Peyer's patch (tissue), 4 donors: ENCODE measurements around the gene CYB5R3. TPM values are rescaled to one million over a fixed set of nuclear protein-coding genes. Genes with fewer than 3 reads are reported as not detected.
"Not testable (repeated sequence)": the region's sequence is repeated elsewhere in the genome, so short reads cannot be mapped to it uniquely, and the experiment has no call there.

Experiments used
- DNase-seq, 3 donors: peaks; one replicate each; pipeline ENCODE4 v3.0.0-alpha.2; 2017 to 2019
- H3K27ac ChIP-seq, 4 donors: fragments of 200-600 bp; sonication (generic); one replicate each; pipeline ENCODE4 v1.5.1; 2016 to 2019
- H3K27me3 ChIP-seq, 2 donors: fragments of 200-600 bp; sonication (generic); one replicate each; pipeline ENCODE4 v1.5.1; 2019
- H3K36me3 ChIP-seq, 3 donors: fragments of 200-600 bp; sonication (generic); one replicate each; pipeline ENCODE4 v1.5.1; 2016 to 2019
- H3K4me1 ChIP-seq, 4 donors: fragments of 200-600 bp; sonication (generic); one replicate each; pipeline ENCODE4 v1.5.1; 2016 to 2019
- H3K4me3 ChIP-seq, 4 donors: fragments of 200-600 bp; sonication (generic); 1 replicate in 3 of 4; 2 replicates in 1 of 4; pipeline ENCODE4 v1.5.1; 2016 to 2019; ENCODE audit warnings: mild to moderate bottlenecking in 1 of 4
- H3K9me3 ChIP-seq, 4 donors: fragments of 200-600 bp; sonication (generic); one replicate each; pipeline ENCODE4 v1.5.1; 2016 to 2019; ENCODE audit warnings: mild to moderate bottlenecking in 1 of 4
- CTCF ChIP-seq, 6 experiments: fragments of 450-650 bp in 4 of 6; fragments of 200-600 bp in 2 of 6; sonication (generic) in 1 of 6; IDR thresholded peaks; one replicate each; pipeline ENCODE4 v1.5.1; 2017 to 2019; ENCODE audit warnings: antibody characterized with exemption in 6 of 6, mild to moderate bottlenecking in 3 of 6, moderate library complexity in 1 of 6
- POLR2A ChIP-seq, 2 donors: fragments of 450-650 bp; IDR thresholded peaks; one replicate each; pipeline ENCODE4 v1.5.1; 2017; ENCODE audit warnings: antibody characterized with exemption in 2 of 2, mild to moderate bottlenecking in 2 of 2, moderate library complexity in 2 of 2
- total RNA-seq, 4 donors: library from RNA; depleted of rRNA; stranded (reverse); fragments of >200 nt; gene quantifications; one replicate each; pipeline ENCODE4 v1.1.0, GENCODE V29; 2016

Gene CYB5R3
- total RNA-seq, 4 donors from 2014 or later = 59.4 to 147 (median 117) TPM

DNA sequence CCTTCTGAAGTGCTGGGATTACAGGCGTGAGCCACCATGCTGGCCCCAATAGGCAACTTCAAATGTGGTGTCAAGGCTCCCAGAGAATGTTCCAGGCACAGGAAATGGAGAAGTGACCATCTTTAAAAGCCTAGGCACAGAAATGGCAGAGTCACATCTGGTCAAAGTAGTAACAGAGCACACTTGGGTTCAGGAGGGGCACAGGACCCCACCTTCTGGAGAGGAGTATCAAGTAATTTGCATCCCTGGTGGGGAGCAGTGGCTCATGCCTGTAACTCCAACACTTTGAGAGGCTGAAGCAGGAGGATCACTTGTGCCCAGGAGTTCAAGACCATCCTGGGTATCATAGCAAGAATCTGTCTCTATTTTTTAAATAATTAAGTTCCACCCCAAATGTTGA lies 66.2 kb downstream of the CYB5R3 start:
- no peaks in the 10 kb centered on the region for H3K27me3 ChIP-seq
- peaks cover 0 to 55% (median 0%) of the 10 kb centered on the region in 3 donors for H3K36me3 ChIP-seq
- peaks cover 0 to 8% (median 0%) of the 10 kb centered on the region in 4 donors for H3K4me1 ChIP-seq
- DNase-seq = no peak
- H3K9me3 ChIP-seq = no peaks in the 10 kb centered on the region
- H3K4me3 ChIP-seq = no peak overlapping the region
- no peak overlapping the region for H3K27ac ChIP-seq
- TF ChIP-seq POLR2A (IDR thresholded peaks at IDR 0.05) (no peak), CTCF (IDR thresholded peaks at IDR 0.05) (no peak)

- DNase-seq = peak; percentile 84 to 89 (median 86)
- Histone ChIP-seq H3K36me3 (peaks cover 0 to 54% (median 0%) of the 10 kb centered on the region in 3 donors), H3K27ac (peak overlapping the region; percentile 24 to 89 (median 64)), H3K4me3 (peak overlapping the region; percentile 73 to 92 (median 80)), H3K27me3 (no peaks in the 10 kb centered on the region), H3K9me3 (no peaks in the 10 kb centered on the region), H3K4me1 (peaks cover 0 to 8% (median 0%) of the 10 kb centered on the region in 4 donors)
- TF ChIP-seq POLR2A (IDR thresholded peaks at IDR 0.05) (no peak), CTCF (IDR thresholded peaks at IDR 0.05) (no peak)
These were observed 67.2 kb downstream of the CYB5R3 start for GRCh38 chr22:42581762-42582716.

- H3K4me1 ChIP-seq, H3K27me3 ChIP-seq, DNase-seq, H3K9me3 ChIP-seq: not testable (repeated sequence)
- H3K36me3 ChIP-seq = peaks cover 0 to 49% (median 0%) of the 10 kb centered on the region in 3 donors
- H3K27ac ChIP-seq = peak overlapping the region; percentile 24 to 89 (median 64)
- peak overlapping the region; percentile 73 to 92 (median 80) for H3K4me3 ChIP-seq
These were observed 67.9 kb downstream of the CYB5R3 start for GRCh38 chr22:42581194-42581761.

GRCh38 chr22:42580040-42580439 lies 69.2 kb downstream of the CYB5R3 start:
- H3K36me3 ChIP-seq = peaks cover 0 to 44% (median 0%) of the 10 kb centered on the region in 3 donors
- not testable (repeated sequence) for H3K4me1 ChIP-seq, H3K9me3 ChIP-seq, H3K27ac ChIP-seq, H3K4me3 ChIP-seq, DNase-seq, H3K27me3 ChIP-seq

- Histone ChIP-seq H3K27me3 (no peaks in the 10 kb centered on the region), H3K27ac (no peak overlapping the region), H3K9me3 (no peaks in the 10 kb centered on the region), H3K4me3 (no peak overlapping the region), H3K4me1 (peaks cover 0 to 8% (median 0%) of the 10 kb centered on the region in 4 donors), H3K36me3 (peaks cover 0 to 43% (median 0%) of the 10 kb centered on the region in 3 donors)
- DNase-seq = no peak
- TF ChIP-seq POLR2A (IDR thresholded peaks at IDR 0.05) (no peak), CTCF (IDR thresholded peaks at IDR 0.05) (no peak)
These were observed 71.5 kb downstream of the CYB5R3 start for GRCh38 chr22:42577623-42578240.

- DNase-seq, H3K27ac ChIP-seq, H3K4me3 ChIP-seq, H3K27me3 ChIP-seq, H3K4me1 ChIP-seq, H3K9me3 ChIP-seq: not testable (repeated sequence)
- peaks cover 0 to 48% (median 0%) of the 10 kb centered on the region in 3 donors for H3K36me3 ChIP-seq
These were observed 72.1 kb downstream of the CYB5R3 start for GRCh38 chr22:42577141-42577540.

DNA sequence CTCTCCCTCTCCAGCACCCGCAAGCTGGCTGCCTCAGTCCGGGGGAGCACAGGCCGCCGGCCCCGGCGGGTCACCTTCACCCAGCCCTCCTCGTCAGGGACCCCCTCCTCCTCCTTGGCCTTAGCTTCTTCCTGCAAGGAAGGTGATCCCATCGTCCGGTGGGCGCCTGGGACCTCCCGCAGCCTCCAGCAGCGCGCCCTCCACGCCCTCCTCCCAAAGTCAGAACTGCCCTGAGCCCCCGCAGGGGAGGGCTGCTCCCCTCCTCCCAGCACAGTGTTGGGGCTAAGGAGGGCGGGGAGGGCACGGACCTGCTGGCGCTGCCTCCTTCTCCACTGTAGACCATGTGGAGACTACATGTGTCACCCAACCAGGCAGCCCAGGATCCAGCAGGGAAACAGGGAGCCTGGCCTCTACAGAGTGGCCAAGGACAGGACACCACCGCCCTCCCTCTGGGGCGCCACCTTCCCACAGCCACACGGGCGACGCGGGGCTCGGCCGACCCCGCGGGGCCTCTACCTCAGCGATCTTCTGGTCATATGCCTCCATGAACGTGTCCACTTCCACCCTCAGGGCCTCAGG lies 73.1 kb downstream of the CYB5R3 start:
- H3K36me3 ChIP-seq = peaks cover 0 to 53% (median 0%) of the 10 kb centered on the region in 3 donors
- H3K9me3 ChIP-seq, H3K4me1 ChIP-seq, H3K27ac ChIP-seq, H3K27me3 ChIP-seq, DNase-seq, H3K4me3 ChIP-seq: not testable (repeated sequence)

GRCh38 chr22:42574468-42574867 lies 74.7 kb downstream of the CYB5R3 start:
- not testable (repeated sequence) for DNase-seq, H3K4me1 ChIP-seq, H3K9me3 ChIP-seq, H3K4me3 ChIP-seq, H3K27ac ChIP-seq, H3K27me3 ChIP-seq
- H3K36me3 ChIP-seq = peaks cover 0 to 59% (median 0%) of the 10 kb centered on the region in 3 donors

DNA sequence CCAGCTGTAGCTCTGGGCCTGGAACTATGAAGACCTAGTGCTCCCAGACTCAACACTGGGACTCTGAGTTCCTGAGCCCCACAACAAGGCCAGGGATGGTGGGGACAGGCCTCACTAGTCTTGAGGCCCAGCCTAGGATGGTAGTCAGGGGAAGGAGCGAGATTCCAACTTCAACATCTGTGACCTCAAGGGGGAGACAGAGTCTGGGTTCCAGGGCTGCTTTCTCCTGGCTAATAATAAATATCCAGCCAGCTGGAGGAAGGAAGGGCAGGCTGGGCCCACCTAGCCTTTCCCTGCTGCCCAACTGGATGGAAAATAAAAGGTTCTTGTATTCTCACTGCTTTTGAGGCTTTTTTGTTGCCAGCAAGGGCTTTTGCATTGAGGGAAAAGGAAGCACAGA lies 75.1 kb downstream of the CYB5R3 start:
- not testable (repeated sequence) for H3K9me3 ChIP-seq, H3K4me1 ChIP-seq, DNase-seq, H3K4me3 ChIP-seq, H3K27me3 ChIP-seq, H3K27ac ChIP-seq
- peaks cover 0 to 59% (median 0%) of the 10 kb centered on the region in 3 donors for H3K36me3 ChIP-seq

DNA sequence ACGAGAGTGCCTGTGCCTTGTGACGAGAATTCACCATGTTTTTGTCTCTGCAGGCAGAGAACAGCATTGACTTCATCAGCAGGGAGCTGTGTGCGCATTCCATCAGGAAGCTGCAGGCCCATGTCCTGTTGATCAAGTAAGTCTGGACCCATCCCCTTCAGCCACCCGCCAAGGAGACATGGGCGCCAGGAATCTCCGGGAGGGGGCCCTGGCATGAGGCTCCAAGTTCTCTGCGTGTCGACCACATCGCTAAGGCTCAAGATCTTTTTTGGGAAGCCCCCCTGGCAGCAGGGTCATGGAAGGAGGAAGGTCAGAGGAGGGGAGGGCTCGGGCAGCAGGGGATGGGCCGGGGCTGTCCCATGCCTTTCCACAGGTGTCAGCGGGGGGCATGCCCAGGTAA lies 78.1 kb downstream of the CYB5R3 start:
- H3K36me3 ChIP-seq = peaks cover 0 to 40% (median 0%) of the 10 kb centered on the region in 3 donors
- not testable (repeated sequence) for H3K4me1 ChIP-seq, H3K27me3 ChIP-seq, H3K4me3 ChIP-seq, DNase-seq, H3K27ac ChIP-seq, H3K9me3 ChIP-seq
